ENCODE results near the gene GLRA3. TPM values are rescaled to one million over a fixed set of nuclear protein-coding genes. Genes with fewer than 3 reads are reported as not detected.

The GLRA3 gene
- total and polyA plus RNA-seq, 11 donors: 0.02 TPM; not detected in 10

GRCh38 chr4:174856926-174857800 lies 28.1 kb upstream of the GLRA3 start:
- Histone ChIP-seq H3K9me3 (no peaks in the 10 kb centered on the region), H3K27ac (no peak overlapping the region), H3K4me3 (no peak overlapping the region), H3K27me3 (no peaks in the 10 kb centered on the region), H3K4me1 (no peaks in the 10 kb centered on the region), H3K36me3 (no peaks in the 10 kb centered on the region)
- DNase-seq (no peak), ATAC-seq (no peak)
- intact Hi-C loops (cut with DNase I): no loop called here
- WGBS, 4 donors: 48 to 66% (median 52%) methylated on average over 3 of the region's 3 CpGs
- TF ChIP-seq CTCF (IDR thresholded peaks at IDR 0.05) (no peak), POLR2A (IDR thresholded peaks at IDR 0.05) (no peak)

DNA sequence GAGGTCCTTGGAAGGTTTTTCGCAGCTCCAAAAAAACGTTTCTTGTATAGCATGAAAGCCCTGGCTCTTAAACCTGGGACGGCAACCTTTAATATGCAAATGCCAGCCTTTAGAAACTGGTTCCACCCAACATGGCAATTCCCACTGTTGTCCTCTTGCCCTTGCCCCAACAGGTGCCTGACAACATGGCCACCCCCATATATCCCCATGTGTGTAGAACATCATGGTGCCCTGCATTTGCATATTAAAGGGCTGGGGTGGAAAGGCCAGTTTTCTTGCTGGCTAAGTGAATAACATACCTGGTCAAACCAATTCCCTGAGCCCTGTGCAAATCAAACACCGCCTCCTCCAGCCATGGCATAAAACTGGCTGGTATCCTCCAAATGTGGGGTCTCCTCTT lies 26.0 kb upstream of the GLRA3 start:
- no peaks in the 10 kb centered on the region for H3K27me3 ChIP-seq
- no peak overlapping the region for H3K27ac ChIP-seq
- no peaks in the 10 kb centered on the region for H3K4me1 ChIP-seq
- H3K4me3 ChIP-seq: no peak overlapping the region
- intact Hi-C loops (cut with DNase I): no loop called here
- WGBS, 4 donors: 29 to 46% (median 42%) methylated on average over 4 of the region's 4 CpGs
- DNase-seq: no peak
- no peak for ATAC-seq
- H3K9me3 ChIP-seq: no peaks in the 10 kb centered on the region
- H3K36me3 ChIP-seq: no peaks in the 10 kb centered on the region
- TF ChIP-seq CTCF (IDR thresholded peaks at IDR 0.05) (no peak), POLR2A (IDR thresholded peaks at IDR 0.05) (no peak)

DNA sequence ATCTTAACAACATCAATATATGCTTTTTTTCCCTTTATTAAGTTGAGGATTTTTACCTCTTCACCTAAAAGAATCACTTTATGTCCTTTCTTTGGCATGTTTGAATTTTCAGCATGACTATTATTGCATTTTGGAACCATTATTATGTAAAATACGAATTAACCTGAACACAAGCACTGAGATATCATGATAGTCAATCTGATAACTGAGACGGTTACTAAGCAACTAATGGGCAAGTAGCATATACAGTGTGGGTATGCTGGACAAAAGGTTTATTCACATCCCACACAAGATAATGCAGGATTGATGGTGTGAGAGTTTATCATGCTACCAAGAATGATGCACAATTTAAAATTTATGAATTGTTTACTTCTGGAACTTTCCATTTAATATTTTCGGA lies 24.6 kb upstream of the GLRA3 start:
- 69 to 71% (median 70%) methylated on average over 3 of the region's 3 CpGs for WGBS, 4 donors
- Histone ChIP-seq H3K27ac (no peak overlapping the region), H3K9me3 (no peaks in the 10 kb centered on the region), H3K4me1 (no peaks in the 10 kb centered on the region), H3K27me3 (no peaks in the 10 kb centered on the region), H3K36me3 (no peaks in the 10 kb centered on the region), H3K4me3 (no peak overlapping the region)
- ATAC-seq (no peak), DNase-seq (no peak)
- intact Hi-C loops (cut with DNase I): no loop called here
- no peak for TF ChIP-seq POLR2A (IDR thresholded peaks at IDR 0.05)
- no peak for TF ChIP-seq CTCF (IDR thresholded peaks at IDR 0.05)

DNA sequence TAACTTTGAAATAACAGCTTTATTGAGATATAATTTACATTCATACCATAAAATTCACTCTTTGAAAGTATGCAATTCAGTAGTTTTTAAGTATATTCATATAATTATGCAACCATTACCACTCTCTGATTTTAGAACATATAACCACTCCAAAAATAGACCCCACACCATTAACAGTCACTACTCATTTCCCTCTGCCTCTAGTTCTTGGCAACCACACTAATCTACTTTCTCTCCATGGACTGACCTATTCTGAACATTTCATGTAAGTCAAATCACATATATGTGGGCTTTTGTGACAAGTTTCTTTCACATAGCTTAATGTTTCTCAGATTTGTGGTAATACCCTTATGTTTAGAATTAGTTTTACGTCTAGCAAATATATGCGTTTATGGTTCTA lies 19.5 kb upstream of the GLRA3 start:
- 77 to 86% (median 82%) methylated on average over 2 of the region's 2 CpGs for WGBS, 4 donors
- Histone ChIP-seq H3K4me3 (no peak overlapping the region), H3K4me1 (no peaks in the 10 kb centered on the region), H3K27me3 (no peaks in the 10 kb centered on the region), H3K36me3 (no peaks in the 10 kb centered on the region), H3K9me3 (peaks cover 0 to 6% (median 0%) of the 10 kb centered on the region in 12 donors), H3K27ac (no peak overlapping the region)
- ATAC-seq (no peak), DNase-seq (no peak)
- intact Hi-C loops (cut with DNase I): no loop called here
- TF ChIP-seq POLR2A (IDR thresholded peaks at IDR 0.05) (no peak), CTCF (IDR thresholded peaks at IDR 0.05) (no peak)
